AG04449 (cell line): ENCODE measurements around the gene ALX4.

Experiments
- CTCF ChIA-PET: fragments of 350-600 bp; formaldehyde crosslinking; extraction: SDS; loops from one replicate; lab custom pipeline; 2021; ENCODE audit warnings: antibody characterized with exemption; lab: Yijun Ruan, JAX
- POLR2A ChIA-PET: fragments of 400-600, 350-600 bp; formaldehyde crosslinking; extraction: SDS; loops from one replicate; lab custom pipeline; 2020; ENCODE audit warnings: antibody characterized with exemption, inconsistent platforms; lab: Yijun Ruan, JAX
- DNase-seq: peaks from one replicate; pipeline ENCODE4 v3.0.0-alpha.2; 2010; ENCODE audit warnings: low read depth, low spot score
- H3K4me3 ChIP-seq: 2 replicates; pipeline ENCODE4 v1.5.1; 2011; ENCODE audit warnings: low read depth, mild to moderate bottlenecking, control low read depth, low read length
- TF ChIP-seq, protein P1 (sequence below): IDR thresholded peaks from one replicate; pipeline ENCODE4 v1.5.1; 2011; ENCODE audit warnings: mild to moderate bottlenecking, moderate library complexity, low read length, control low read depth, inconsistent platforms; ENCODE audit not compliant: insufficient read depth; ENCODE audit errors: missing control alignments

Gene ALX4

DNA sequence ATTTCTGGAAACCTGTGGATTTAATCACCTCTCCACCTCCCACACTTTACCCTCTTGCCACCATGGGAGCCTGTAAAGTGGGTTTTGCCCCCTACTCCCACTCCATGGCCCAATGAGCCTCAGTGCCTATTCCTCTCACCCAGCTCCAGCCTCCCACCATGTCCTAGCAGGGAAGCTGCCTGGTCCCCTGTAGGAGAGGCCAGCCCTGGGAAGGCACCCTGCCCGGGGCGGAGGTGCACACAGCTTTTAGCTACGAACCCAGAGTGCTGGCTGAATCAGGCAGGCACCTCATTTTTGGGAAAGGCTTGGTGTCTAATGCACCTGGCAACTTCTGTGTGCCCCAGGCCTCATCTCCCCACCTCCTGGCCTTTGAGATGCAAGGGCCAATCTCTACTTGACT lies 35.8 kb upstream of the ALX4 start:
- no peak overlapping the region for H3K4me3 ChIP-seq
- no peak for DNase-seq
- TF ChIP-seq, protein P1, sequence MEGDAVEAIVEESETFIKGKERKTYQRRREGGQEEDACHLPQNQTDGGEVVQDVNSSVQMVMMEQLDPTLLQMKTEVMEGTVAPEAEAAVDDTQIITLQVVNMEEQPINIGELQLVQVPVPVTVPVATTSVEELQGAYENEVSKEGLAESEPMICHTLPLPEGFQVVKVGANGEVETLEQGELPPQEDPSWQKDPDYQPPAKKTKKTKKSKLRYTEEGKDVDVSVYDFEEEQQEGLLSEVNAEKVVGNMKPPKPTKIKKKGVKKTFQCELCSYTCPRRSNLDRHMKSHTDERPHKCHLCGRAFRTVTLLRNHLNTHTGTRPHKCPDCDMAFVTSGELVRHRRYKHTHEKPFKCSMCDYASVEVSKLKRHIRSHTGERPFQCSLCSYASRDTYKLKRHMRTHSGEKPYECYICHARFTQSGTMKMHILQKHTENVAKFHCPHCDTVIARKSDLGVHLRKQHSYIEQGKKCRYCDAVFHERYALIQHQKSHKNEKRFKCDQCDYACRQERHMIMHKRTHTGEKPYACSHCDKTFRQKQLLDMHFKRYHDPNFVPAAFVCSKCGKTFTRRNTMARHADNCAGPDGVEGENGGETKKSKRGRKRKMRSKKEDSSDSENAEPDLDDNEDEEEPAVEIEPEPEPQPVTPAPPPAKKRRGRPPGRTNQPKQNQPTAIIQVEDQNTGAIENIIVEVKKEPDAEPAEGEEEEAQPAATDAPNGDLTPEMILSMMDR, result no peak
- ChIA-PET POLR2A (no interaction called here), CTCF (no interaction called here)

DNA sequence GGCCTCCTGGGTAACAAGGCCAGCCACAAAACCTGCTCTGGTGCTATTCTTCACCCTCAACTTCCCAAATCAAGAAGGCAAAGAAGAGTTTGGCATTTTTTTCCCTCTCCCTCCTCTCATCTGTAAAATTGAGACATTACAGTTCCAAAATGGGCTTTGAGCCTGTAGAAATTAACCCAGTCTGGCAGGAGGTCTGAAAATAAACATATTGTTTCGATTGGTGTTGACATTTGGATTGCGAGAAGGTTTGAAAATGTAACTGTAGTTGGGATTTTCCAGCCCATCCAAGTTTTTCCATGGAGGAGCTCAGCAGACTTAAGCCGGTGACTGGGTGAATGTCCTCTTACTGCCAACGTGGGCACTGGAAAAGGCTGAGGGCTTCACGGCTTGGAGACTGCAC lies 35.0 kb upstream of the ALX4 start:
- TF ChIP-seq, protein P1, result no peak
- no peak overlapping the region for H3K4me3 ChIP-seq
- no peak for DNase-seq
- POLR2A ChIA-PET, result no interaction called here
- CTCF ChIA-PET, result no interaction called here

DNA sequence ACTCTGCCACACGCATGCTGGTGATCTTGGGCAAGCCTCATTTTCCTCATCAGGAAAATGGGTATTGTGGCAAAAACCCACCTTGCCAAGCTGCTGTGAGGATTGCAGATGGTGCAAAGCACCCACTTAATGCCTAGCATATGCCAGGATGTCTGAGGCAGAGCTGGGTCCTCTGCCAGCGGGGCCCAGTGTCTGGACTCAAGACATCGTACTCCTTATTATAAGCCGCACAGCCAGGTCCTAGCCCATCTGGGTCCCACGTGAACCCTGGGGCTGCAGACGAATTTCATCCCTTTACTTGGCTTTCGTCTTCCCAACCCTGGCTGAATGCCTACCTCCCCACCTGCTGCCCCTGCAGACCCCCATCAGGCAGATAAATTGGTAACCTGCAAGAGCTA lies 34.5 kb upstream of the ALX4 start:
- DNase-seq, result no peak
- ChIA-PET CTCF (no interaction called here), POLR2A (no interaction called here)

DNA sequence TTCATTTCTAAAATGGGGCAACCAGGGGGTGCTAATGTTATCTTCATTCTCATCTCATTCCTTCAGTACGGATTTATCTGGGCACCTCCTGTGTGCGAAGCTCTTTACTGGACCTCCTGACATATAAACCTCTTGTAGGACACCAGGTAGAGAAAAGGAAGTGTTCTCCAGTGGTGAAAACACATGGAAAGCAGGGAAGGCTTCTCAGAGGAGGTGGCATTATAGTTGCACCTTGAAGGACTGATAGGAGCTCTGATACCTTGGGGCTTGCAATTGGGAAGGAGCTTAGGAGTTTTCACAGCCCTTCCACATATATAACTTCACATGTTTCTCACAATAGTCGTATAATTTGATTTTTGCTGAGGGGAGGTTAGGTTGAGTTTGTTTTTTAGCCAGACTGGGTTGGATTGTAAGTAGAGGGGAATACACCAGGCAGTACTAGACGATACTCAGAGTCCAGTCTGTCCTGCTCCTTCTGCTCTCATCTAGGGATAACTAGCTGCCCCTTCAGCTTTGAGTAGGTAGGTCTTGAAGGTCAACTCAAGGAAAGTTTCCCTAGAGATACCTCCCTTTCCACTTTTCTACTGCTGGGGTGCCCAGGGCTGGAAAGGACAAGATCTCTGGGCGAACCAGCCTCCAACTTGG lies 34.0 kb upstream of the ALX4 start:
- POLR2A ChIA-PET, result no interaction called here
- no peak overlapping the region for H3K4me3 ChIP-seq
- no peak for DNase-seq
- TF ChIP-seq, protein P1, result no peak
- CTCF ChIA-PET, result no interaction called here

More for the DNA sequence above, 34.5 kb upstream of the ALX4 start:
- no peak overlapping the region for H3K4me3 ChIP-seq
- TF ChIP-seq, protein P1, result no peak

DNA sequence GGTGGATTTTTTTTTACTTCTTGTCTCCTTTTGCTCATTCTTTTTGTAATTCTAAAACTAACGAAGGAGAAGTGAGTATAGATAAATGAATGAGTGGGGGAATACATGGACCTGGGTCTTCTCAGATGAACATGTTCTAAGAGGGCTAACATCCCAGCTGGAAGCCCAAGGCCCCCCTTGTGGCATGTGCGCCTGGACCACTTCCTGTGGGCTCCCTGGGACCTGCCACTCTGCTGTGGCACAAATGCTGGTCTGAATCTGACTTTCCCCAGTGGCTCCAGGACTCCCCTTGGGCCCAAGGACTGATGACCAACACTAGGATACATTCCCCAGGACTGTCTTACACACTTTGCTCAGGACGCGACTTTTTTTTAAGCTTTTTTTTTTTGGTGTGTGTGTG lies 32.7 kb upstream of the ALX4 start:
- DNase-seq, result no peak
- ChIA-PET POLR2A (no interaction called here), CTCF (no interaction called here)
- no peak overlapping the region for H3K4me3 ChIP-seq
- TF ChIP-seq, protein P1, result no peak

DNA sequence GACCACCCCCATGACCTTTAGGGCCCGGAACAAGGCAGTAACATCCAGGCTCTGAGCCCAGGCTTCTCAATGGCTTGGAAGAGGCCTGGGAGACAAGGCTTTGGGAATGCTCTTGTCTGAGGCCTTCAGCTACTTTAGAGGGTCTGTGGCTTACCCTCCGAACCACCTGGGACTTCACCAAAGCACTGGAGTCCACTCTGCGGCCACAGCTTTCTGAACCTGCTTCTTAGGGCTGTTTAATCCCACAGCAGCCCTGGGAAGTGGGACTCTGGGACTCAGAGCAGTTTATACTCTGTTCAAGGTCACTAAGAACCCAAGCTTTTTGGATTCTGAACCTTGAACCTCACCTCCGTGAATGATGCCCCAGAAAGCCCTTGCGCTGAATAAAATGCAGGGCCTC lies 30.7 kb upstream of the ALX4 start:
- H3K4me3 ChIP-seq, result no peak overlapping the region
- POLR2A ChIA-PET, result no interaction called here
- TF ChIP-seq, protein P1, result no peak
- CTCF ChIA-PET, result no interaction called here
- no peak for DNase-seq
